GM19099 (cell line): ENCODE measurements around the gene MAP2K7.

Experiments used
- POLR2A ChIP-seq: IDR thresholded peaks from 3 replicates; pipeline ENCODE4 v1.6.1; 2011; ENCODE audit warnings: low read depth; ENCODE audit not compliant: insufficient read length; ENCODE audit errors: extremely low read depth

MAP2K7 gene

GRCh38 chr19:7871437-7872305, 32.0 kb upstream of the MAP2K7 start:
- no peak for TF ChIP-seq POLR2A

- no peak for TF ChIP-seq POLR2A
Measured at GRCh38 chr19:7872306-7873204, 31.1 kb upstream of the MAP2K7 start.

- no peak for TF ChIP-seq POLR2A
Measured at GRCh38 chr19:7873304-7874075, 30.2 kb upstream of the MAP2K7 start.

- TF ChIP-seq POLR2A: no peak
Measured at GRCh38 chr19:7874076-7874896, 29.4 kb upstream of the MAP2K7 start, which contains the start of gene PRR36. Gene PRR36, minus strand, starts transcription at chr19:7874390. Its CDS starts 701 bp downstream, at chr19:7873689.

- no peak for TF ChIP-seq POLR2A
Measured at GRCh38 chr19:7874897-7875273, 28.8 kb upstream of the MAP2K7 start.

- TF ChIP-seq POLR2A: no peak
Measured at GRCh38 chr19:7877249-7877836, 26.3 kb upstream of the MAP2K7 start.

GRCh38 chr19:7879111-7879807, 24.4 kb upstream of the MAP2K7 start:
- no peak for TF ChIP-seq POLR2A

- TF ChIP-seq POLR2A: no peak
Measured at GRCh38 chr19:7879836-7880235, 23.8 kb upstream of the MAP2K7 start.

- no peak for TF ChIP-seq POLR2A
Measured at GRCh38 chr19:7881910-7882309, 21.8 kb upstream of the MAP2K7 start.

GRCh38 chr19:7883105-7883504, 20.6 kb upstream of the MAP2K7 start:
- no peak for TF ChIP-seq POLR2A

GRCh38 chr19:7883796-7884570, 19.7 kb upstream of the MAP2K7 start:
- no peak for TF ChIP-seq POLR2A

- no peak for TF ChIP-seq POLR2A
Measured at GRCh38 chr19:7885818-7886217, 17.9 kb upstream of the MAP2K7 start.
